HK-2 (cell line): Measurements from ENCODE around the gene GRB2.
"Not testable (repeated sequence)": the region's sequence is repeated elsewhere in the genome, so short reads cannot be mapped to it uniquely, and the experiment has no call there.

Experiments
- DNase-seq: peaks from one replicate; pipeline ENCODE4 v3.0.0-alpha.2; 2018; ENCODE audit not compliant: unreplicated experiment

The GRB2 gene

DNA sequence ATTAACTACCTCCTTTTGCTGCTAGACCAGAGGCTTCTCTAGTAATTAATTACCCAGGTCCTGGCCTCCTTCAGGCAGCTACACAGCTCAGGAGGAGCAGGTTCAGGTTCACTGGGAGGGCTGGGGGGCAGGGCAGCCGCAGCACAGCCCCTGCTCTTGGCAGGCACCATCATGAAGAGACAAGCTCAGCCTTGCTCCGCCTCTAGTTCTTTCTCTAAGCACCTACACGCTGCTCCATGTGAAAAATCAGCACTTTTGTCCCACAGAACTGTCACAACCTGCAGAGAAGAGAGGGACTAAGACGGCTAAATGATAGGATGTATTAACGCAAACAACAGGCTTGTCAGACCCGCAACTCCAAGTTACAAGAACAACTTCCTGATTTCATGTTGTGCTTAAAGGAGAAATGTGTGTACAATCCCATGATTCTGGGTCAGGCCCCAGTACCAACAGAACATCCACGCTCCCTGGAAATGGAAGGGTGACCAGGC lies 53.4 kb downstream of the GRB2 start:
- peak; percentile 65 for DNase-seq

DNA sequence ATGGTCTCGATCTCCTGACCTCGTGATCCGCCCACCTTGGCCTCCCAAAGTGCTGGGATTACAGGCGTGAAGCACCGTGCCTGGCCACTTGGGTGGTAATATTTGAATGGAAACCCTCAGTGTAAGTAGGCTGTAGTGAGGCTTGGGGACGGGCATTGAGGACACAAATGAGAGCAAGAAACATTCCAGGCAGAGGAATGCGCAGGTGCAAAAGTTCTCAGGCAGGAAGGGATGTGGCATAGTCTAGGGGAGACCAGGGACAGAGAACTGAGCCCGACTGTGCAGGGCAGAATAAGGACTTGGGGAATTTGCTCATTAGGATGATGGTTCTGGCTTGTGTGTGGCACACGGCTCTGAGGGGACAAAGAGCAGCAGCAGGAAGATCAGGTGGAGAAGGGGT lies 54.8 kb downstream of the GRB2 start:
- no peak for DNase-seq

DNA sequence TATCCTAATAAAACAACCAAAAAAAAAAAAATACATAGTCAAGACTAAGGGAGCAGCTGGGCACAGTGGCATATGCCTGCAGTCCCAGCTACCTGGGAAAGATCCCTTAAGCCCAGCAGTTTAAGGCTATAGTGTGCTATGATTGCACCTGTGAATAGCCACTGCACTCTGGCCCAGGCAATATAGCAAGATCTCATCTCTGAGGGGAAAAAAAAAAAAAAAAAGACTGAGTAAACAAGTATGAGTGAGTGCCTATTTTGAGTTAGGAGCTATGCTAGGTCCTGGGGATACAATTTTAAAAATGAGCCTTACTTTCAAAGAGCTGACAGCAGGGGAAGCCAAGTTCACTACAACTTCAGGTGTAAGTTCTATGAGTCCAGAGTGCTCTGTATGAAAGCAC lies 55.4 kb downstream of the GRB2 start:
- no peak for DNase-seq

DNA sequence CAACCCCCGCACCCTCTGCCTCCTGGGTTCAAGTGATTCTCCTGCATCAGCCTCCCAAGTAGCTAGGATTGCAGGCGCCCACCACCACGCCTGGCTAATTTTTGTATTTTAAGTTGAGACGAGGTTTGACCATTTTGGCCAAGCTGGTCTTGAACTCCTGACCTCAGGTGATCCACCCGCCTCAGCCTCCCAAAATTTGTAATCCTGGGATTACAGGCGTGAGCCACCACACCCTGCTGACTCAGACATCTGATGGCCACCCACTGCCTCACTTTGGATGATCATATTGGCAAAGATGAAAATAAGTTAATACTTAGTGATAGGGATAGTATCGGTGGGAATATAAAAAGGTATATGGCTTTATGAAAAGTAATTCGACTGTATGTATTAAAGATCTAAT lies 55.9 kb downstream of the GRB2 start:
- DNase-seq, result no peak

DNA sequence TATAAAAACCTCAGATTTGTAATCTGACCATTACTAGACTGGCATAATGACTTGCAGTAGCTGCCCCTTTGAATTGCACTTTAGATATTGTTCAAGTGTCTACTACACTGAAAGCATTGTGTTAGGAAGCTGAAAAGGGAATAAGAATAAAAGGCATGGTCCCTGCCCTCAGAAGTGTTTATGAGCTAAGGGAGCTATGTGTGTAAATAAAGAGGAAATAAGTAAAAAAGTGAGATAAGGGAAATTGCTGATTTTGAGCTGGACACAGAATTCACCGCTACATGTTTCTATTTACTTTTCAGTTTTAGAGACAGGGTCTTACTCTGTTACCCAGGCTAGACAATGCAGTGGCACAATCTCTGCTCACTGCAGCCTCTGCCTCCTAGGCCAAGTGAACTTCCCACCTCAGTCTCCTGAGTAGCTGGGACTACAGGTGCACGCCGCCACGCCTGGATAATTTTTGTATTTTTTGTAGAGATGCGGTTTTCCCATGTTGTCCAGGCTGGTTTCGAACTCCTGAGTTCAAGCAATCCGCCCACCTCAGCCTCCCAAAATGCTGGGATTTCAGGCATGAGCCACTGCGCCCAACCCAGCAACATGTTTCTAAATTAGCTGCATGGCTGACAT lies 57.0 kb downstream of the GRB2 start:
- no peak for DNase-seq

DNA sequence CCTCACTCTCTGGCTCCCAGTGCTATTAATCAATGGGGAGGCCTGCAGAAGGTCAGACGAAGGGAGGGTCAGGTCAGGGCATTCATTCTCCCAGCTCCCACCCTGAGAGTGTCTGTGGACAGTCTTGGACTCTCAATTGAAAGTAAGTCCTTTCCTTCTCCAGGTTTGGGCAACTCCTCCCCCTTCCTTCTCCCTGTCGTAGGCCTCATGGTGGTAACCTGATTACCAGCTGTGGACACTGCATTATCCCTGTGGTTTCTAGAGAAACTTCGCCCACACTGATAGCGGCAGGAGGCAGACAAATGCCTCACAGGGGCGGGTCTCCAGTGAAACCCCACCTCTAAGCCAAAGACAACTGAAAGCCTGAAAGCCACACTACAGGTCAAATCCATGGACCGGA lies 58.6 kb downstream of the GRB2 start:
- no peak for DNase-seq

DNA sequence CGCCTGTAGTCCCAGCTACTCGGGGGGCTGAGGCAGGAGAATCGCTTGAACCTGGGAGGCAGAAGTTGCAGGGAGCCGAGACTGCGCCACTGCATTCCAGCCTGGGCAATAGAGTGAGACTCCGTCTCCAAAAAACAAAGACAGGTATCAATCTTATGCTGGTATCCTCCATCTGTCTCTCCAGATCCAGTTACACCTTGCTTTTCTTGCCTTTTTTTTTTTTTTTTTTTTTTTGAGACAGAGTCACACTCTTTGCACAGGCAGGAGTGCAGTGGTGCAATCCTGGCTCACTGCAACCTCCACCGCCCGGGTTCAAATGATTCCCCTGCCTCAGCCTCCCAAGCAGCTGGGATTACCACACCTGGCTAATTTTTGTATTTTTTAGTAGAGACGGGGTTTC lies 59.1 kb downstream of the GRB2 start:
- not testable (repeated sequence) for DNase-seq

DNA sequence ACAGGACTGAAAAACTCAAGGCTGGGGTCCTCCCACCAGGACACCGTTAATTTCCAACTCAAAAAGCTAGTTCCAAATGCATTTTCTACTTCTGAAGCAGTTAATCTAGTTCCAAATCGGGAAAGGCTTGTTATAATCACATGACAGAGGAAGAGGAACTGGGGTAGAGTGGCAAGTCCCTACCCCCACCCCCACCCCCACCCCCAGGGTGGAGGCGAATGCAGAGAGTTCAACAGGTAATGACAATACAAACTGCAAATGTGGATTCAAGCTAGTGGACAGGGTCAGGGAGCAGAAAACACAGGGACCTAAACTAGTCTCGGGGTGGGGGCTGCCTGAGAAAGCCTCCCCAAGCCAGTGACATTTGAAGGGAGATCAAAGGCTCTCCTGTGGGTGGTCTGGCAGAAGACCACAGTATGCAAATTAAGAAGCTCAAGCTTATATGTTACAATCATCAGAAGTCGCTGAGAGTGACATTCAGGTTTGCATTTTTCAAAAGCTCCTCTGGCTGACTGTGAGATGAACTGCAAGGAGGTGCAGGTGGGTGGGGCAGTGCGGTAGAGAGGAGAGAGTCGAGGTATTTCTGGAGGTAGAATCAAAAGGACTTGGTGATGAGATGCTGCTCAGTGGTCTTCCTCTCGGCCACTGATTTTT lies 59.8 kb downstream of the GRB2 start:
- DNase-seq, result no peak

DNA sequence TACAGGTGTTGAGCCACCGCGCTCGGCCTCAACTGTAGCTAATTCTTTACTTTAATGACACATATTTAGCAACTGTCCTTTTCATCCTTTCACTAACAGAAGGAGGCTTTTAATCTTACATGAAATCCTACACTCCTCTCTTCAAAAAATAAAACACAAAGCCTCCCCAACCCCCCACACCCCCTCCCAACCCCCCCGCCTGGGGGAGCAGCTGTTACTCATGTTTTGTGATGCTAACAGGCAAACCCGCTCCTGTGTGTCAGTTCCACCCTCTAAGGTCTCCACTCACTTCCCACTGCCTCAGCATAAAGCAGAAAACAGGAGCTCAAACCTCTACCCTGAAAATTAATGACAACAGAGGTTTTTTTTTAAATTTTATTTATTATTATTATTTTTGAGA lies 60.8 kb downstream of the GRB2 start:
- DNase-seq, result no peak

DNA sequence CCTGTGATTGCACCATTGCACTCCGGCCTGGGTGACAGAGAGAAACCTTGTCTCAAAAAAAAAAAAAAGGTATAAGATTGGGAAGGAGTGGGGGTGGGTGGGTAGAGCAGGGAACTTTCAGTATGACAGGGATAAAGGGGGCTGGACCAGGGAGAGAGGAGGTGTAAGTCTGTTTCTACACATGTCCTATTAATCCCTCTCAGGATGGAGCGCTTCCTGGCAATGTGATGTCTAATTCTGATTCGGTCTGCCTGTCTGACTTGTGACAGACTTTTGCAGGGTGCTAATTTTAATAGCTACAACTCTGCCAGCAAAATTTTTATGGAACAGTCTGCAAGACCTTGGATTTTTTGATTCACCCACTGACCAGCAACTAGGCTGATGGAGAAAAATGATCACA lies 62.5 kb downstream of the GRB2 start:
- no peak for DNase-seq

DNA sequence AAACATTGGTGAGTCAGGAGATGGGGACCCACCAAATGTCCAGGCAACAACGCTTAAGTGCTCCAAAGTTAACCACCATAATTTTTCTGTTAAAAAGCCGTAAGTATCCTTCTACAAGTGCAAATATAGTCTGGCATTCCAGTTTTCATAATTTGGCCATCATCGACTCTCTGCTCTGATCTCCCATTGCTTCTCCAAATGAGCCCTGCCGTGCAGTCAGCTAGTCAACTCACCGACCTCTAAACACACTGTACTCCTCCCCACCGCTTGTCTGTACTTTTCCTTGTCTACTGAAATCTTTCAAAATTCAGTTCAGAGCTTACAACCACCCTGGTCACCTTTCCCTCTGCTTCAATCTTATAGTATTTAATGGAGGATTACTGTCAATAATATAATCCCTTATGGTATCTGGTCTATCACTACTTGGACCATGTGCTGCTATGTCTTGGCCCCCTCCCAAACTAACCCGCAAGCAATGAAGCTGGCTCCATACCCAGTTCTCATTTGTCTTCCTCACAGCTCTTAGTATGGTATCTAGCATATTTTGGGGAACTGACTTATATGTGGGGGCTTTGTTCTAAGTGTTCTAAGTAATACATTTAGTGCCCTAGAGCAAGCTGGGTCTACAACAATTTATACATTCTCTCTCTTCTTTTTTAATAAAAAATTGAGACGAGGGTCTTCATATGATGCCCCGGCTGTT lies 63.5 kb downstream of the GRB2 start:
- no peak for DNase-seq

DNA sequence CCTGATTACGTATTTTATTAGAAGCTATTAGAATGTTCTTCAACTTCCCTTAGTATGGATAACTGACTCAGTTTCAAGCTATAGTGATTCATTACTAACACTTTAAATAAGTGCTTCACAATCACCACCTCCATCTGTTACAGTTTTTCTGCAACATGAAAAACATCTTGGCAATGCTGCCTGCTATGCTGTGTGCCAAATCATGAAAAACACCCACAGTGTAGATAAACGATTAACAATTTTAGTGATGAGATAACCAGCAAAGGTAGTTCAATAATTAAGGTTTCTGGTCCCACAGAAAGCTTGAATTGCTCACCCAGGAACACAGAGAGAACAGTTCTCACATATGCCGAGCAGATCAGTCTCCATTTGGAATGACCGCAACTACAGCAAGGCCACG lies 64.8 kb downstream of the GRB2 start:
- no peak for DNase-seq

DNA sequence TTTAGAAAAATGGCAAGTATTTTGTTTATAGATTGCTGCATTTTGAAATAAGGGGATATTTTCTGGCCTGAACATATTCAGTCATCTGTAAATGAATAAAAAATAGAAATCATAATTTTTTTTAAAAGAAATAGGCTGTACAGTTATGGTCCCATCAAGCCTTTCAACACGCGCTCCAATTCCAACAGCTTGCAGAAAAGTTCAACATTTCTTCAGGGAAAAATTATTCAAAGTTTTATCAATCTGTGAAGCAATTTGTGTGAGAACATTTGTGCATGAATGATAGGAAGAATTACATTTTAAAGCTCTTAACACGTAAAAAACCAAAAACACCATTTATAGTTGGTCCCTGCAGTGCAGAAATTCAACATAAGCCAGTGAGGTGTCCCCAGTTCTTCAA lies 65.5 kb downstream of the GRB2 start:
- DNase-seq, result no peak

DNA sequence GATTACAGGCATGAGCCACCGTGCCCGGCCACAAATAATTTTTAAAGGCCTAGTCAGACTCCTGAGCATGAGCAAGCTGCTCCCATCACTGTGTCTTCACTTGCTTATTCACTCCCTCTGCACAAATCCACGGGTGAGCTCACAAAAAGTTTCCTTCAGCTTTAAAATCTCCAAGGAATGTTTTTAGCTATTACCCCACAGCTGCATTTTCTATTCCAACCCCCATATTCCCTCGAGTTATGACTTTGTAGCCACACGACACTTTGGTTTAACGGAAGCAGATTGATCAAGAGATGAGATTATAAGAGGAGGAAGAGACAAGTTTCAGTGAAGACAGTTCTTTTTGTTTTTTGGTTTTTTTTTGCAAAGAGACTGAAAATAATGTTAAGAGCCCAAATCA lies 67.1 kb downstream of the GRB2 start:
- DNase-seq, result no peak

DNA sequence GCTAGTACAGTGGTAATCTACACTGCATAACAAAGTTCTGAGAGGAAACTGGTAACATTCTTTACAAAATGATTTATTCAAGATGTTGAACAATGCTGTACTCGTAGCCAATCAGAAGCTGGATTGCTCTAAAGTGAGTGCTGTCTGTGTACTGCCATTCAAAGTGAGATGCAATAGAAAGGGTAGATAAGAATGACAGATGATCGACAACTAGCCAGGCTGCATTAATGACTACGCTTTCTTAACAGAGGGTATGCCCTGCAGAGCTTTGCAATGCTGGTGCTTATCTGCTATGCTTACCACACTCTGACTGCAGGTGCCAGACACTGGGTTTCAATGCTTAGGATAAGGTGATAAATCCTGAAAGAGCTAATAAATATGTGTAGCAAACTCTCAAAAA lies 70.2 kb downstream of the GRB2 start:
- no peak for DNase-seq

DNA sequence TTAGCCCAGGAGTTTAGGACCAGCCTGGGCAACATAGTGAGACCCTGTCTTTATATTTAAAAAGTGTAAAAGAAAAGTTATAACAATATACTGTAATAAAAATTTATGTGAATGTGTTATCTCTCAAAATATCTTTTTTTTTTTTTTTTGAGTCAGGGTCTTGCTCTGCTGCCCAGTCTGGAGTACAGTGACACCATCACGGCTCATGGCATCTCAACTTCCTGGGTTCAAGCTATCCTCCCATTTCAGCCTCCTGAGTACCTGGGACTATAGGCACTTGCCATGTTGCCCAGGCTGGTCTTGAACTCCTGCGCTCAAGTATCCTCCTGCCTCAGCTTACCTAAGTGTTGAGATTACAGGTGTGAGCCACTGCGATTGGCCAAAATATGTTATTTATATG lies 70.8 kb downstream of the GRB2 start:
- no peak for DNase-seq

DNA sequence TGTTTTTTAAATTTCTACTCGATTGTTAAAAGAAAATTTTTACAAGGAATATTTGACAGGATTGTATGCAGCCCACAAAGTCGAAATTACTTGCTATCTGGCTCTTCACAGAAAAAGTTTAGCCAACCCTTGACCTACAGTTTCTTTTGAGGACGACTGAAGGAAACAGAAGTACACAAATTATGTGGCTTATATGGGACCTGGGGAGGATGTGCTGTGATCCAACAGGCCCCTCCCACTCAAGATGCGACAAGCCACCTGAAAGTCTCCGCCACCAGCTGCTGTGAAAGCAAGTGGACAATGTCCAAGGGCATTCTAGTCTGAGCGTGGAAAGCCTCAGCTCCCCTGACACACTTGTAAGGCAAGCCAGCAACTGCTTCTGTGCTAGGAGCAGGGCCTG lies 73.8 kb downstream of the GRB2 start:
- no peak for DNase-seq

DNA sequence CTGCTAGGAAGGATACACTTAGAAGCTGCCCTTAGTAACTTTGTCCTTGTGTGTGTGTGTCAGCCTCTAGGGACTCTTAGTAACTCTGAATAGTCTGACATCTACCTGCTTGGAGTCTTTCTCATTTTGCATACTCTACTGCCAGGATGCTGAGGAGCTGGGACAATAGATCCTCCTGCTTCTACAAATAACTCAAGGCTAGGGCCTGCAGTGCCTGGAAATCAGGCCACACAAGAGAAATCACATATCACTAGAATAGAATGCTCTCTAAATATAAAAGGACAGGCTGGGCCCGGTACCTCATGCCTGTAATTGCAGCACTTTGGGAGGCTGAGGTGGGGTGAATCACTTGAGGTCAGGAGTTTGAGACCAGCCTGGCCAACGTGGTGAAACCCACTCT lies 77.7 kb downstream of the GRB2 start:
- no peak for DNase-seq

DNA sequence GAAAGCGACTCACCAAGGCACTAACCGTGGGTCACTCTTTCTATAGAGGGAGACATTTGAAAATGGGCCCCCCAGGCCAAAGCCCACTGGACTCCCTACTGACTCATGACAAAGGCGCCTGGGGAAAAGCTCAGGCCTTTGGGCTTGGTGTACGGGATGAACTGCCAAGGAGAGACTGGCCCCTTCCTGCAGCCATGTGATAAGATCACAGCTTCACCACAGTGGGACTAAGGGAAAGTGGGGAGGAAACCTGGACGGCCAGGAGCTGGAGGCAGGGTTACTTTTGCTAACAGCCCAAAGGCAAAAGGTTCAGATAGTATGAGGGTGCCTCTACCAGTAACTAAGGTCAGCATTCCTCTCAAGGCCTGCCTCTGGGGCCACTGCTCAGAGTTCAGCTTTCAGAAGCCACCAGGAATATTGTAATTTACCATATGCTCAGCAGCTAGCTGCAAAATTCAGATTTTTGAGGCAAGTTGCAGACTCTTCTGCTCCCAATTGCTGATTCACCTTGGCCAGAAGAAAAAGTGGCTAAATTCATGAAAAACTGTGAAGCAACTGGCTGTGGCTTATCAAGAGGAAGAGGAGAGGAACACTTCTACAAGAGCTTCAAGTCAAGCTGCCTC lies 79.1 kb downstream of the GRB2 start:
- DNase-seq, result no peak

DNA sequence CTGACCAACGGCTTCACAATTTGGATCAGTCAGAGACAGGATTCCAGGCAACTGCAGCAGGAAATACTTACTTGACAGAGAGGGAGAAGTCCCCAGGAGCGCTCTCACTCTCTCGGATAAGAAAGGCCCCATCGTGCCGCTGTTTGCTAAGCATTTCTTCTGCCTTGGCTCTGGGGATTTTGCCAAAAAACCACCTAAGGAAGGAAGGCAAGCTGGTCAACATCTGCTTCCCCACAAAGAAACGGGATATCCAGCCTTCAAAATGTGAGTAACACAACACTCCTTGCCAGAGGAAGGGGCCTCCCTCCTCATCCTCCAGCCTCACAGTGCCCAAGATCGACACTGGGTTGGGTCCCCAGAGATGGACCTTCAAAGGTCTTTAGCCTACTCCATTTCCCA lies 79.7 kb downstream of the GRB2 start:
- no peak for DNase-seq

DNA sequence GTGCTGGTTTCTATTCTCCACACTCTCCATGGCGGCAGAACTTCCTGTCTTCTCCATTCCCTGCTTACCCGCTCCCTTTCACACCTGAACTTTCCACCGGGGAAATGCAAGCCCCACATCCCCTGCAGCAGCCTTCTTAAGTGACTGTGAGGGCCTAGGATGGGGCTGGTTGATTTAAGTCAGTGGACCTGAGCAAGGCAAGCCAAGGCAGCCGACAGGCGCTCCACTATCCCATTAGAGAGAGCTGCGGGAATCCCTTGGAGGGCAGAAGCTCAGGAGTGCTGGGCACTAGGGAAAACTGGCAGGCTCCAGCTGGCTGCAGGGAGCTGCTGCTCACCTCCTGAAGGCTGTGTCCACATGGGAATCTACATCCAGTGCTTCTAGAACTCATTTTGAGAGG lies 80.1 kb downstream of the GRB2 start:
- DNase-seq, result no peak

DNA sequence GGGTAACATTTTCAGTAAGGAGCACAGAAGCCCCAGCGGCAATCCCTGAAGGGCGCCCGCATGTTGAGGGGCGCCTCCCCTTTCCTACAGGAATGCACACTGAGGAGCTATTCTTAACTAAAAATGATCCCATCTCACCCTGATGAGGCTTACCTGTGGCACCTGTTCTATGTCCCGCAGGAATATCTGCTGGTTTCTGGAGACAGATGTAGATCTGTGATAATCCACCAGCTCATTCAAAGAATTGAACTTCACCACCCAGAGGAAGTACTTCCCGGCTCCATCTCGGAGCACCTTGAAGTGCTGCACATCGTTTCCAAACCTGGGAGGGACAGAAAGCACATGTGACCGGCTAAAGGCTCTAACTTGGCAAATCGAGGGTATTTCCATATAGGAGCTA lies 84.0 kb downstream of the GRB2 start:
- DNase-seq, result no peak
